Endothelial cell of umbilical vein (primary cell): Measurements from ENCODE around the gene PHC2. TPM values are rescaled to one million over a fixed set of nuclear protein-coding genes. Genes with fewer than 3 reads are reported as not detected.

ENCODE experiments used
- BruUV-seq: library from RNA; stranded (reverse); fragments of 400-500 nt; replicated peaks from 2 replicates; lab custom pipeline; 2021; lab: Mats Ljungman, UMichigan
- CTCF ChIA-PET: fragments of 300-600, 350-600 bp; sonication (Branson Sonifier 250); formaldehyde crosslinking; loops from one replicate; lab custom pipeline; 2021; ENCODE audit warnings: antibody characterized with exemption, inconsistent platforms; lab: Charles Lee
- POLR2A ChIA-PET: fragments of 300-600, 350-600 bp; sonication (Branson Sonifier 250); formaldehyde crosslinking; loops from one replicate; lab custom pipeline; 2021; ENCODE audit warnings: antibody characterized with exemption, inconsistent platforms; lab: Charles Lee
- DNase-seq: peaks from one replicate; pipeline ENCODE4 v3.0.0-alpha.2; 2011; ENCODE audit warnings: low read depth, low spot score
- FAIRE-seq: peaks from 2 replicates; lab custom pipeline; 2011; peaks lifted over from hg19 to GRCh38; lab: Jason Lieb, UNC
- H2AFZ ChIP-seq: 2 replicates; pipeline ENCODE4 v1.6.0; 2012; ENCODE audit warnings: low read depth, low read length, control low read depth, inconsistent platforms
- H3K27ac ChIP-seq: 2 replicates; pipeline ENCODE4 v1.5.1; 2011; ENCODE audit warnings: low read depth, mild to moderate bottlenecking, control low read depth, low read length, moderate library complexity; ENCODE audit not compliant: insufficient read depth
- H3K27me3 ChIP-seq, 2 experiments: 2 replicates each; pipeline versions ENCODE4 v1.6.0 to v1.6.1; 2011; ENCODE audit warnings: low read length in 2 of 2, mixed read lengths in 1 of 2; ENCODE audit not compliant: control insufficient read depth in 2 of 2, insufficient read depth in 2 of 2
- H3K36me3 ChIP-seq, 2 experiments: 2 replicates in 1 of 2; 3 replicates in 1 of 2; pipeline ENCODE4 v1.5.1; 2011; ENCODE audit warnings: low read length in 2 of 2, mild to moderate bottlenecking in 1 of 2, moderate library complexity in 1 of 2; ENCODE audit not compliant: control insufficient read depth in 2 of 2, insufficient read depth in 2 of 2; ENCODE audit errors: extremely low read depth in 1 of 2
- H3K4me1 ChIP-seq: 3 replicates; pipeline ENCODE4 v1.5.1; 2011; ENCODE audit warnings: mild to moderate bottlenecking, low read length; ENCODE audit not compliant: control insufficient read depth, insufficient read depth; ENCODE audit errors: extremely low read depth
- H3K4me2 ChIP-seq: 2 replicates; pipeline ENCODE4 v1.6.1; 2011; ENCODE audit warnings: low read length, control low read depth, mixed read lengths; ENCODE audit not compliant: insufficient read depth
- H3K4me3 ChIP-seq, 3 experiments: fragments of 200-600 bp in 1 of 3; sonication (generic), shearing (Covaris generic) in 1 of 3; replicated peaks in 1 of 3; 2 replicates each; pipeline ENCODE4 v1.5.1; 2011 to 2016; ENCODE audit warnings: control low read depth in 3 of 3, low read length in 3 of 3, mild to moderate bottlenecking in 2 of 3, inconsistent platforms in 1 of 3, low read depth in 1 of 3, moderate library complexity in 1 of 3; ENCODE audit not compliant: insufficient read depth in 1 of 3
- H3K79me2 ChIP-seq: 2 replicates; pipeline ENCODE4 v1.6.0; 2012; ENCODE audit warnings: low read length, inconsistent platforms; ENCODE audit not compliant: control insufficient read depth, insufficient read depth
- H3K9ac ChIP-seq: replicated peaks from 2 replicates; pipeline ENCODE3; 2011; ENCODE audit warnings: low read length, control low read depth; ENCODE audit not compliant: insufficient read depth; ENCODE audit errors: extremely low read depth
- H3K9me1 ChIP-seq: replicated peaks from 3 replicates; pipeline ENCODE4 v1.6.0; 2011; ENCODE audit warnings: mild to moderate bottlenecking, low read length; ENCODE audit not compliant: control insufficient read depth, insufficient read depth; ENCODE audit errors: extremely low read depth
- H3K9me3 ChIP-seq: replicated peaks from 2 replicates; pipeline ENCODE4 v1.5.1; 2012; ENCODE audit warnings: low read length, inconsistent platforms; ENCODE audit not compliant: control insufficient read depth, insufficient read depth
- H4K20me1 ChIP-seq: replicated peaks from 2 replicates; pipeline ENCODE3; 2011; ENCODE audit warnings: mild to moderate bottlenecking, low read length; ENCODE audit not compliant: control insufficient read depth, insufficient read depth; ENCODE audit errors: extremely low read depth
- CTCF ChIP-seq, 2 donors: IDR thresholded peaks; 1 replicate in 1 of 2; 2 replicates in 1 of 2; pipeline ENCODE4 v1.5.1; 2011; ENCODE audit warnings: low read length in 2 of 2, mild to moderate bottlenecking in 2 of 2, moderate library complexity in 2 of 2, control low read depth in 1 of 2, inconsistent platforms in 1 of 2, low read depth in 1 of 2; ENCODE audit not compliant: insufficient read depth in 1 of 2; ENCODE audit errors: extremely low read depth in 1 of 2
- EZH2 ChIP-seq: IDR thresholded peaks from 2 replicates; pipeline ENCODE4 v1.6.1; 2012; ENCODE audit warnings: borderline replicate concordance, low read depth, mild to moderate bottlenecking, moderate library complexity, low read length, inconsistent platforms; ENCODE audit not compliant: severe bottlenecking
- FOS ChIP-seq: IDR thresholded peaks from 2 replicates; pipeline ENCODE4 v1.6.1; 2011; ENCODE audit warnings: mild to moderate bottlenecking, low read length, moderate library complexity, borderline replicate concordance; ENCODE audit not compliant: insufficient read depth
- GATA2 ChIP-seq: IDR thresholded peaks from 2 replicates; pipeline ENCODE4 v1.7.0; 2011; ENCODE audit warnings: low read depth, mild to moderate bottlenecking, moderate library complexity, mixed read lengths, low read length; ENCODE audit not compliant: insufficient read length, insufficient read depth
- JUN ChIP-seq: IDR thresholded peaks from 2 replicates; pipeline ENCODE4 v1.6.1; 2011; ENCODE audit warnings: borderline replicate concordance, low read depth; ENCODE audit not compliant: insufficient read length, insufficient read depth
- MAX ChIP-seq: IDR thresholded peaks from 2 replicates; pipeline ENCODE4 v1.6.1; 2011; ENCODE audit not compliant: insufficient read depth, insufficient read length
- MYC ChIP-seq: IDR thresholded peaks from one replicate; pipeline ENCODE4 v1.6.1; 2011; ENCODE audit warnings: mild to moderate bottlenecking, low read depth, low read length
- POLR2A ChIP-seq: IDR thresholded peaks from 2 replicates; pipeline ENCODE4 v1.6.1; 2012; ENCODE audit warnings: low read depth, mild to moderate bottlenecking, control low read depth, low read length
- POLR2AphosphoS5 ChIP-seq: IDR thresholded peaks from 2 replicates; pipeline ENCODE4 v1.6.1; 2012; ENCODE audit warnings: low read depth, mild to moderate bottlenecking, control low read depth, low read length, moderate library complexity; ENCODE audit not compliant: insufficient read depth
- dilution Hi-C: fragments of 300-500 bp; cut with MboI; formaldehyde crosslinking; loops from one replicate; pipeline ENCODE4 v1.15.0; 2019; ENCODE audit warnings: low sequenced_read_pairs; ENCODE audit not compliant: extremely low pct_ligation_motif_present
- intact Hi-C: fragments of 100-400 bp; cut with micrococcal nuclease; formaldehyde crosslinking; loops from one replicate; pipeline ENCODE4 v1.10.0; 2022
- polyA plus RNA-seq, 4 experiments: library from polyadenylated mRNA; depleted of rRNA in 3 of 4; stranded (reverse) in 3 of 4; unstranded in 1 of 4; fragments of >200 nt; gene quantifications; 2 replicates each; pipeline versions ENCODE4 v1.2.1 to v1.2.3, GENCODE V29; 2011 to 2012; ENCODE audit warnings: missing spikeins in 1 of 4
- total RNA-seq: library from RNA; stranded (reverse); gene quantifications from 2 replicates; pipeline ENCODE4 v1.2.3, GENCODE V29; 2021

Gene PHC2
- total and polyA plus RNA-seq, 2 donors (not counting 3 experiments of a cell fraction or from before 2014, with no cell fraction given), result 65.6 to 79.0 TPM

- BruUV-seq, result no TSS peak
- H3K4me2 ChIP-seq, result no peak overlapping the region
- DNase-seq (no peak), FAIRE-seq (no peak)
- no peaks in the 10 kb centered on the region for H3K79me2 ChIP-seq
- H3K9me3 ChIP-seq, result no peaks in the 10 kb centered on the region
- dilution Hi-C loops, result no loop called here
- H3K36me3 ChIP-seq, result no peaks in the 10 kb centered on the region
- CTCF ChIA-PET, result interaction anchor here (1.0 kb wide), 1 partner anchor 61 kb away, joined by 4 read pairs; no protein-coding TSS in a partner anchor
- H2AFZ ChIP-seq, result no peak overlapping the region
- H3K9ac ChIP-seq, result no peak overlapping the region
- POLR2A ChIA-PET, result no interaction called here
- TF ChIP-seq MYC, result no peak
- no peak for TF ChIP-seq EZH2
- TF ChIP-seq POLR2A, result no peak
- TF ChIP-seq GATA2, result no peak
- TF ChIP-seq CTCF (IDR thresholded peaks at IDR 0.05; ENCODE audit: extremely low read depth in 1 of 2, insufficient read depth in 1 of 2, low read depth in 1 of 2, low read length in 2 of 2), result no peak
- TF ChIP-seq FOS, result no peak
- no peak for TF ChIP-seq JUN
- no peak for TF ChIP-seq MAX
- TF ChIP-seq POLR2AphosphoS5, result no peak
- intact Hi-C loops, result no loop called here
- peaks cover 5% of the 10 kb centered on the region for H3K4me1 ChIP-seq
- no peaks in the 10 kb centered on the region for H3K9me1 ChIP-seq
- no peak overlapping the region for H3K27ac ChIP-seq
- no peaks in the 10 kb centered on the region for H4K20me1 ChIP-seq
- no peak overlapping the region for H3K4me3 ChIP-seq
- no peaks in the 10 kb centered on the region for H3K27me3 ChIP-seq
These were observed 73.8 kb downstream of the PHC2 start for GRCh38 chr1:33357099-33357498.
